Stomach (tissue), 4 donors: Measurements from ENCODE around the gene GREM1.

ENCODE experiments used
- POLR2A ChIP-seq, 4 donors: fragments of 450-650 bp; IDR thresholded peaks; one replicate each; pipeline ENCODE4 v1.6.1; 2016; ENCODE audit warnings: antibody characterized with exemption in 4 of 4, control low read depth in 2 of 4, mild to moderate bottlenecking in 1 of 4, moderate library complexity in 1 of 4
- TF ChIP-seq, protein P1 (sequence below), 7 experiments: fragments of 450-650 bp in 4 of 7; fragments of 200-600 bp in 3 of 7; sonication (generic) in 3 of 7; IDR thresholded peaks; one replicate each; pipeline ENCODE4 v1.5.1; 2016 to 2019; ENCODE audit warnings: antibody characterized with exemption in 7 of 7, control low read depth in 2 of 7, mild to moderate bottlenecking in 1 of 7

DNA sequence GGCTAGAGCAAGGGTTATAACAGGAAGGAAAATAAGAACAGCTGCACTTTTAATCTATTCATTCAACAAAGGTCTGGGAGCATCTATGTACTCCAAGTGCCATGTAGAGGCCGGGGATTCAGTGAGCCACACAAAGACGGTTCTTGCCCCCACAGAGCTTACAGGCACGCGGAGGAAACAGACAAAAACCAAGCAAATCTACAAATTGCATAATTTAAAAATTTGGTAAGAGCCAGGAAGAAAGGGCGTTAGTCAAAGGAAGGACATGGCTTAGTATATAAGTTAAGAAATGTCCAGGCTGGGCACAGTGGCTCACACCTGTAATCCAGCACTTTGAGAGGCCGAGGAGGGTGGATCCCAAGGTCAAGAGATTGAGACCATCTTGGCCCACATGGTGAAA lies 10.4 kb upstream of the GREM1 start:
- TF ChIP-seq, protein P1, sequence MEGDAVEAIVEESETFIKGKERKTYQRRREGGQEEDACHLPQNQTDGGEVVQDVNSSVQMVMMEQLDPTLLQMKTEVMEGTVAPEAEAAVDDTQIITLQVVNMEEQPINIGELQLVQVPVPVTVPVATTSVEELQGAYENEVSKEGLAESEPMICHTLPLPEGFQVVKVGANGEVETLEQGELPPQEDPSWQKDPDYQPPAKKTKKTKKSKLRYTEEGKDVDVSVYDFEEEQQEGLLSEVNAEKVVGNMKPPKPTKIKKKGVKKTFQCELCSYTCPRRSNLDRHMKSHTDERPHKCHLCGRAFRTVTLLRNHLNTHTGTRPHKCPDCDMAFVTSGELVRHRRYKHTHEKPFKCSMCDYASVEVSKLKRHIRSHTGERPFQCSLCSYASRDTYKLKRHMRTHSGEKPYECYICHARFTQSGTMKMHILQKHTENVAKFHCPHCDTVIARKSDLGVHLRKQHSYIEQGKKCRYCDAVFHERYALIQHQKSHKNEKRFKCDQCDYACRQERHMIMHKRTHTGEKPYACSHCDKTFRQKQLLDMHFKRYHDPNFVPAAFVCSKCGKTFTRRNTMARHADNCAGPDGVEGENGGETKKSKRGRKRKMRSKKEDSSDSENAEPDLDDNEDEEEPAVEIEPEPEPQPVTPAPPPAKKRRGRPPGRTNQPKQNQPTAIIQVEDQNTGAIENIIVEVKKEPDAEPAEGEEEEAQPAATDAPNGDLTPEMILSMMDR (IDR thresholded peaks at IDR 0.05), result no peak
- no peak for TF ChIP-seq POLR2A (IDR thresholded peaks at IDR 0.05)
